OCI-M2 (cell line): ENCODE results near the gene ITIH1.

Source experiments
- DNase-seq: peaks from one replicate; lab custom pipeline; 2025; ENCODE audit not compliant: unreplicated experiment; lab: John Stamatoyannopoulos, UW

The ITIH1 gene

DNA sequence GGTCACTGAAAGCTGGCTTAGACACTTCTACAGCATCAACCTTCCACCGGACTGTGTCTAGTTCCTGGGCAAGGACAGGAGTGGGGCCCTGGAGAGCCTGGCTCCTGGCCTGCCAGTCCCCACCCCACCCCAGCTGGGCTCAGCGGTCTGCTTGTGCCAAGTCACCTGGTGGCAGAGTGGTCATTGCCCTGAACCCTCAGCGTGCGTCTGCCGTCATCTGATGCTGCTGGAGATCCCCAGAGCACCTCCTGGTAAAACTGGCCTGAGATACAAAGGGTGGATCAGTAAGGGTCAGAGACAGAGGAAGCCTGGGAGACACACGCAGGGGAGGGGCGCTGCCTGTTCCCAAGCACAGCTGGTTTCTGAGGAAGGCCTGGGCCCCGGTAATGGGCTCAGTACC lies 36.4 kb downstream of the ITIH1 start:
- DNase-seq, result no peak

GRCh38 chr3:52816199-52816598 lies 38.8 kb downstream of the ITIH1 start:
- no peak for DNase-seq

- no peak for DNase-seq
Measured at GRCh38 chr3:52816654-52817053, 39.3 kb downstream of the ITIH1 start.

DNA sequence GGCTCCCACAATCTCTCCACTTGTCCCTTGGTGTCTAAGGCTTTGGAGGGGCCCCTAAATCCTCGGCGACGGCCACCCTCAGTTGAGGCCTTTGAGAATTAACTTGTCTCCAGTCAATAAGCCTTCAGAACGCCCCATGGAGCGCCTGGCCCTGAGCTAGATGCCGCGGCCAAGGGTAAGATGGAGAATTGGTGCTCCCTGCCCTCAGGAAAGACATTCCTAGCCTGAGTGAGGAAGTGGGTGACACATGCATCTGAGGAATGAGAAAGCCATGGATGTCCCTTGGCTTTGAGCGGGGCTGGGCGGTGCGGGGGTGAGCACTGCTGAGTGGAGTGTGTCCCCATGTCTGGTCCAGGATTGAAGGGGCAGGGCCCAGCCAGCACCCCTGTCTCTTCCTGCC lies 39.8 kb downstream of the ITIH1 start:
- DNase-seq, result no peak

DNA sequence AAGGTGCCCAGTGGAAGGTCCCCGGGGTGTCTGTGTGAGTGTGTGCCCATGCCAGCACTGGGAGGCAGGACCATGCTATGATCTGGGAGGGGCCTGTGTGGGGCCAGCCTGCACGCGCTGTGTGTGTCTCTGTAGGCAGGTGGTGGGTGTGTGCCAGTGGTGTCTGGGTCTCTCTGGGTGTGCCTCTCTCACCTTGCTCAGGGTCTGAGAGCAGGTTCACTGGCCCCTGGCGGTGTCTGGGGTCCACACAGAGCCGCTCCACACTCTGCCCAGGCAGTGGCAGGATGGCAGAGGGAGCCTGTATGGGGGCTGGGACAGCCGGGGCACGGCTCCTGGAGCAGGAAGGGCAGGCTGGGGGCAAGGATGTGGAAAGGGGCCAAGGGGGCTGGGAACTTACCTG lies 40.5 kb downstream of the ITIH1 start:
- DNase-seq, result no peak

DNA sequence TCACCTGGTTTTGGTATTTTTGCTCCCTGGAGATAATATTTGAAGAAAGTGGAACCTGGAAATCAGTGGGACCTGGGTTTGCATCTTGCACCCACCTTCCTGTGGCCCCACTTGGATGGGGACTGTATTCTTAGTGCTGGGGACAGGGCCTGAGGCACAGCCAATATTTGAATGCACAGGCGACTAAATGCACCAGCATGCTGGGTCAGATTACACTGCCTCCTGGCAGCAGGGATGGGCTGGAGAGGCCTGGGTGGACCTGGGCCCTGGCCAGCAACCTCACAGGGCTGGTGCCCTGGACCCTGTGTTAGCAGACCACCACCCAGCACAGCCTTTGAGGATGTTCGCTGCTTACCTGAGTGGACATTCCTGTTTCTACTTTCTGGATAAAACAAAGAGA lies 42.5 kb downstream of the ITIH1 start:
- no peak for DNase-seq

GRCh38 chr3:52820736-52821135 lies 43.3 kb downstream of the ITIH1 start:
- DNase-seq, result no peak

DNA sequence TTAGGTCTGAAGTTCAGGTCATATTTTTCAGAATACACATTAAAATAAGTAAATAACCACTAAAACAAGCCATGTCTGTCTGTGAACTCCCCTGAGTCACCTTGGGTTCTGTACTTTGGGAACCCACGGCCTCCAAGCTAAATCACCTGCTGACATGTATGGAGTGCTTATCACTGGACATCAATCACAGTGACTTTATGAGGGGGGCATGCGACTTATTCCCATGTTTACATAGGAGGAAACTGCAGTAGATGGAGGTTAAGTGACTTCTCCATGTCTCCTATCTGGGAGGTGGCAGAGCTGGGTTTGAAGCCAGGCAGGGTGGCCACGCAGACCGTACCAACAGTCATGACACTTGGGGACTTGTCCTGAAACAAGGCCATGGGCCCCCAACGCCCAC lies 45.0 kb downstream of the ITIH1 start:
- no peak for DNase-seq

GRCh38 chr3:52824037-52824436 lies 46.6 kb downstream of the ITIH1 start:
- DNase-seq, result no peak

GRCh38 chr3:52827441-52827840 lies 50.0 kb downstream of the ITIH1 start:
- DNase-seq, result no peak

DNA sequence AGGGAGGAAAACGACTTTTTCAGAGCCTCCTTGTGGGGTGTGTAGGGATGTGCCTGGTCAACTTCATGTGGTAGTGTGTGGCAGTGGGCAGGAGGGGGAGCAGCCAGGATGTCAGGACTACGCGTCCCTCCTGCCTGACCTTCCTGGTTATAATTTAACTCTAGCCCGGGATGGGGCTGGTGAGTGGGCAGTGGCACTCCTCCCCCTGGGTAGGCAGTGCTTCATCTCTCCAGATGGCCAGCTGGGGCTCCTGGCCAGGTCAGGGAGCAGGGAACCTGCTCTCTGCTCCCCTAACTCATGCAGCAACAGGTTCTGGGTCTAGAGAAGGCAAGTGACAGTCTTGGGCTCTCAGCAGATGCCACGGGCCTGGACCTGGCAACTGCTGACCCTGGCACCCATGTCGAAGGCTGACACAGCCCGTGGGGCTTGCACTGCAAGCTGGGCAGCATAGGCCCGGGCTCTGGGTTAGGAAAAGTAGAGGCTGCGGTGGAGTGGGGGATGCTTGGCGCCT lies 50.5 kb downstream of the ITIH1 start:
- DNase-seq, result no peak

DNA sequence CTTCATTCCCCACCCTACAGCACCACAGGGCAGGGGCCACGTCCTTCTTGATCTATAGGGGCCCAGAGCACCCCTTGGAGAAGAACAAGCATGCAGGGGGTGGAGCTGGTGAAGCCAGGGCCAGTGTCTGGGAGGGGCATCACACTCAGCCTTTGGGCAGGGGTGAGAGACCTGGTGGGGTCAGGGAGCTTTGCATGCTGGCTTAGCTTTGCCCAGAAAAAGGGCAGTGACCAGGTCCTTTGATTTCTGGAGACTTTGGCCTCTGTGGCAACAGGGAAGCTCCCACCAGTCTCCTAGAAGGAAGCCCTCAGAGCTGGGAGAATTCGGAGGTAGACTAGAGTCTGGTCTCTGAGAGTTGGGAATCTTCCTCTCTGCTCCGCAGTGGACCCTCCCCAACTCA lies 52.1 kb downstream of the ITIH1 start:
- DNase-seq, result no peak

DNA sequence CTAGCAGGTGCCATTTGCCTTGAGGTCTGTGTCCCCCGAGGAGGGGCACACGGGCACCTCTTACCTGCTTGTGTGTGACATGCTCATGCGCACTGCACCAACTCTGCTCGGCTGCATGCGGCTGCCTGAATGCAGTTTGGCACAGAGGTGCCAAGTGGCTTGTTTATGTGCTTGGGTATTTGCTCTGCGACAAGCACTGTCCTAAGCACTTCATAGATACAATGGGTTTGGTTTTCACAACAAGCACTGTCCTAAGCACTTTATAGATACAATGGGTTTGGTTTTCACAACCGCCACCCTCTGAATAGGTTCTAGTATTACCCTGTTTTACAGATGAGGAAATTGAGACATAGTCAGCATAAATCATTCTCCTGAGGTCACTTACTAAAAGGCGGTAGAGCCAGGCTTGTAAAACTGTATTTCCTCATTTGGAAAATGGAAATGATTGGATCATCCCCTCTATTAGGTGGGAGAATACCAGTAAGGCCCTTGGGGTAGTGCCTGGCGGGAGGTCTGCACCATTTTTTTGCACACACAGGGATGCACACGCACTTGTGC lies 52.6 kb downstream of the ITIH1 start:
- DNase-seq, result no peak

GRCh38 chr3:52830535-52831258 lies 53.3 kb downstream of the ITIH1 start, which contains the start of gene ITIH4:
Gene ITIH4 (minus strand): TSS chr3:52830672. CDS start chr3:52830642, 30 bp downstream.
- DNase-seq, result no peak

DNA sequence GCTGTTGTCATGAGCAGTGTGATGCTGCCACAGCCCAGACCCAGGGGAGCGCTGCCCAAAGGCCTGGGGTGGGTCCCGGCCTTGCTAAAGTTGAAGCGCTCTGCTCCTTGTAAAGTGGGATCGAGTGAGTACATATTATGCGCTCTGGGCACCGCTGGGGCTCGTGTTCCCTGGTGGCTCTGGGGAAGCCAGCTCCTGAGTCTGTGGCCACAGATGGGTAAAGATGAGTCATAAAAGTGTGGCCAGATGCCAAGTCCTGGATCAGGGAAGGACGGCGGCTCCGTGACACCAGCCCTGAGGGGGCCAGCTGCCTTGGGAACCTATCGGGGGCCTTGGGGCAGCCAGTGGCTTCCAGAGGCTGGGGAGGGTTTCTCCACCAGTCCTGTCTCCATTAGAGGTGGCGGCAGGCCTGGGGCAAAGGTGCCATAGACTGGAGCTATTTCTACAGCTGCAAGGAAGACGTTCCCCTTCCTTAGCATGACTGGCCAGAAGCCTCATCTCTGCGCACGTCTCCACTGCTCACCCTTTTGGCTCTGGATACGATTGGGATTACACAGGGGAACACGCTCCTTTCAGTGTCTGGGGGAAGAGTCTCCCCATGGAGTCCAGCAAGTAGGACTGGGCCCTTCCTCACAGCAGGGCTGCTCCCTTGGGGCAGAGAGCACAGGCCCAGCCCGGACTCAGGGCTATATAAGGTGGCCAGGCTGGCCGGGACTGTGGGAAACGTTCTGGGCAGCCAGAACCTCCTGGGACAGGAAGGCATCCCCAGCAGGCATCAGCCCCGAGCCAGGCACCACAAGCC lies 54.3 kb downstream of the ITIH1 start:
- DNase-seq, result no peak

- no peak for DNase-seq
Measured at GRCh38 chr3:52833202-52833601, 55.8 kb downstream of the ITIH1 start.

- DNase-seq, result no peak
Measured at GRCh38 chr3:52834871-52835501, 57.6 kb downstream of the ITIH1 start, which contains the start of gene MUSTN1. Gene MUSTN1 (minus strand): TSS chr3:52835019. CDS start chr3:52834948, 71 bp downstream.

GRCh38 chr3:52835766-52836470 lies 58.5 kb downstream of the ITIH1 start:
- no peak for DNase-seq

GRCh38 chr3:52836471-52836845 lies 59.1 kb downstream of the ITIH1 start:
- no peak for DNase-seq

DNA sequence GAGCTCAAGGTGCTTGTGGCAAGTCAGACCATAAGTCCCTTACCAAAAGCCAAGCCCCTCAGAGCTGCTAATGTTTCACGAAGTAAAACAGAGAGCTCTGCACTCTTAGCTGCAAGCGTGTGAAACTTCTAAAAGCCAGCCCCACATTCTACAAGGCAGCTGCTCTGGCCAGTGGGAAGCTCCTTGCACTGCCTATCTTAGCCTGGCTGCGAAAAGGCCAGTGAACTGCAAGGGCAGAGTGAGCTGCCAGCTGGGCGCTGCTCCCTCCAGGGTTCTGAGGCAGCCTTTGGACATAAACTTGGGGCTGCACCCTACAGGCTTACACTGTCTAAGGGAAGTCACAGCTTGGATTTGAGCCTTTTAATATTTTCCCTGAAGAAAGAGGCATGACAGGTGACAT lies 59.6 kb downstream of the ITIH1 start:
- no peak for DNase-seq
